Umbilical cord (tissue), 2 donors: Measurements from ENCODE around the gene A2ML1. TPM values are rescaled to one million over a fixed set of nuclear protein-coding genes. Genes with fewer than 3 reads are reported as not detected.
"Not testable (repeated sequence)": the region's sequence is repeated elsewhere in the genome, so short reads cannot be mapped to it uniquely, and the experiment has no call there.

Experiments used
- DNase-seq: peaks from one replicate; pipeline ENCODE4 v3.0.0-alpha.2; 2015; ENCODE audit warnings: low spot score
- total RNA-seq: library from RNA; depleted of rRNA; stranded (reverse); fragments of >200 nt; gene quantifications from one replicate; pipeline ENCODE4 v1.2.3, GENCODE V29; 2014; ENCODE audit warnings: low replicate concordance; ENCODE audit not compliant: insufficient read depth

The A2ML1 gene
- total RNA-seq, 1 donor from 2014 or later: 21.2 TPM

GRCh38 chr12:8817856-8818255, 4.6 kb upstream of the A2ML1 start:
- peak; percentile 44 for DNase-seq

- DNase-seq: no peak
Observed at GRCh38 chr12:8818526-8818925, 3.9 kb upstream of the A2ML1 start.

DNA sequence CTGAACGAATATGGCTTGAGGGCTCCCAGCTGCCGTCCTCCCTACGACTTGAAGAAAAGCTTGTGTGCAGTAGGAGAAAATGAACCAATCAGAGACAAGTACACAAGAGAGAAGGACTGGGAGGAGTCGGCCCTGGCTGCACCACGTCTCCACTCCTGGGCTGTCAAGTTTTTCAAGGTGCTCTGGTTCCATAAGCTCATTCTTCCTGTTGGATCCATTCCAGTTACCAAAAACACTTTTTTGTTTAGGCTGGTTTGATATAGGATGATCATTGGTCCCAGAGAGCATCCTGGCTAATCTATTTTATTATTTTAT, 2.8 kb upstream of the A2ML1 start:
- no peak for DNase-seq

- DNase-seq: not testable (repeated sequence)
Observed at GRCh38 chr12:8820676-8821407, 1.6 kb upstream of the A2ML1 start.

DNA sequence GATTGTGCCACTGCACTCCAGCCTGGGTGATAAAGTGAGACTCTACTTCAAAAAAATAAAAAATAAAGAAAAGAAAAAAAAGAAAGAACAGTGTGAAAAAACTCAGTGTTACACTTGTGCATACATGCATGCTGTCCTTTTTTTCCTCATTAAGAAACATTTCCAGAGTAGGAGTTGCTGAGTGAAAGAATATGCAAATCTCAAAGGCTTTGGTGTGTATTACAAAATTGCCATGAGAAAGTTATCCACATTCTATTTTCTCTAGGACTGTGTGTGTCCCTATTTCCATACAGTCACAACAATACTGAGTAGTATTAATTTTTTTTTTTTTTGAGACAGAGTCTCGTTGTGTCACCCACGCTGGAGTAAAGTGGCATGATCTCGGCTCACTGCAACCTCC, 830 bp upstream of the A2ML1 start:
- no peak for DNase-seq

GRCh38 chr12:8823565-8824300, 1.3 kb downstream of the A2ML1 start:
- DNase-seq: peak; percentile 49

DNA sequence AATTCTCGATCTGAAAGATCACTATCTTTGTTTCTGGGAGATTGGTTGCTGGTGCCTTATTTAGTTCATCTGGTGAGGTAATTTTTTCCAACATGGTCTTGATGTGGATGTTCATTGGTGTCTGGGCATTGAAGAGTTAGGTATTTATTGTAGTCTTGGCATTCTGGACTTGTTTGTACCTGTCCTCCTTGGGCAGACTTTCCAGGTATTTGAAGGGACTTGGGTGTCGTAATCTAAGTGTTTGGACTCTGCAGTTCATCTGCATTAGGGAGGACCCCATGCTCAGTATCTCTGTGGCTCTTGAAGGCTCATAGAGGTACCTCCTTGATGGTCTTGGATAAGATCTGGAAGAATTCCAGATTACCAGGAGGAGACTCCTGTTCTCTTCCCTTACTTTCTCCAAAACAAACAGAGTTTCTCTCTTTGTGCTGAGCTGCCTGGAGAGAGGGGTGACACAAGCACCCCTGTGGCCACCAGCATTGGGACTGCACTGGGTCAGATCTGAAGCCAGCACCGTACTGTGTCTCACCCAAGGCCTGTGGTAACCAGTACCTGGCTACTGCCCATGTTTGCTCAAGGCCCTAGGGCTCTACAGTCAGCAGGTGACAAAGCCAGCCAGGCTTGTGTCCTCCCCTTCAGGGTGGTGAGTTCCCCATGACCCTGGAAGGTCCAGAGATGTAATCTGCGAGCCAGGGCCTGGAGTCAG, 5.3 kb downstream of the A2ML1 start:
- DNase-seq: peak; percentile 19

DNA sequence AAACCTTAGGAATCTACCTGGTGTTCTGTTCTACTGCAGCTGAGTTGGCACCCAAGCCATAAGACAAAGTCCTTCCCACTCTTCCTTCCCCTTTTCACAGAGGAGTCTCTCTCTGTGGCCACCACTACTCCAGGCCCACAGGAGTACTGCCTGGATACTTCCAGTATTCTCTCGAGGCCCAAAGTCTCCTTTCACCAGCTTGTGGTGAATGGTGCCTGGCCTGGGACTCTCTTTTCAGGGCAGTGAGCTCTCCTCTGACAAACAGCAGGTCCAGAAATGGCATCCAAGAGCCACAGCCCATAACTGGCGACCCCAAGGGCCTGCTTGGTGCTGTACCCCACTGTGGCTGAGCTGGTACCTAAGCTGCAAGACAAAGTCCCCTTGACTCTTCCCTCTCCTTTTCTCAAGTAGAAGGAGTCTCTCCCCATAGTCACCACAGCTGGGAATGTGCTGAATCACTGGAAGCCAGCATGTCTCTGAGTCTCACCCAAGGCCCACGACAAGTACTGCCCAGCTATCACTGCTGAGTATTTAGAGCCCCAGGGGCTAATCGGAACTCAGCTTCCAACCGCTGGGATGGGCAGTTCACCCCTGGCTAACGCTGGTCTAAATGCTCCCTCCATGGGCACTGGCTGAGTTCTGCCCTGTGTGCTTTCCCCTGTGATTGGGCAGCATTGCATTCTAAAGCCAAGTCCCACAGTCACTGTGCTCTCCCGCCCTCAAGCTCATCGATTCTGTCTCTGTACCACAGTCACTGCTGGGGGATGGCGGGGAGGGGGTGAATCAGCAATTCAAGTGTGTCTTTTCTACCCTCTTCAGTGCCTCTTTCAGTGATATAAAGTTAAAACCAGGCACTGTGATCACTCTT, 6.1 kb downstream of the A2ML1 start:
- no peak for DNase-seq

GRCh38 chr12:8829125-8829518, 6.7 kb downstream of the A2ML1 start:
- peak; percentile 63 for DNase-seq

GRCh38 chr12:8829621-8830020, 7.2 kb downstream of the A2ML1 start:
- no peak for DNase-seq

DNA sequence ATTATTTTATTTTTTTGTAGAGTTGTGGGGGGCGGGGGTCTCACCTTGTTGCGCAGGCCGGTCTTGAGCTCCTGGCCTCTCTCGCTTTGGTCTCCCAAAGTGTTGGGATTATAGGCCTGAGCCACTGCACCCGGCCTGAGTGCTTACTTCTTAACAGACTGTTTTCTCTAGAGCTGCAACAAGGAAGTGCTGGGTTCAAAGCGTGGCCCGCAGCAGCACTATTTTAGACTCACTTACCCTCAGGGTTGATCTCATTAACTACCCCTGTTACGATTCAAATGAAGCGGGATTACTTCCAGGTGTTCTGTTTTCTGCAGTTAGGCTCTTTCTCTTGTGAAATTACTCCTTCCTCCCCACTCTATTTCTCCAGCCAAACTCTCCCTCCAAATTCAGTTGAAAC, 8.7 kb downstream of the A2ML1 start:
- DNase-seq: no peak

DNA sequence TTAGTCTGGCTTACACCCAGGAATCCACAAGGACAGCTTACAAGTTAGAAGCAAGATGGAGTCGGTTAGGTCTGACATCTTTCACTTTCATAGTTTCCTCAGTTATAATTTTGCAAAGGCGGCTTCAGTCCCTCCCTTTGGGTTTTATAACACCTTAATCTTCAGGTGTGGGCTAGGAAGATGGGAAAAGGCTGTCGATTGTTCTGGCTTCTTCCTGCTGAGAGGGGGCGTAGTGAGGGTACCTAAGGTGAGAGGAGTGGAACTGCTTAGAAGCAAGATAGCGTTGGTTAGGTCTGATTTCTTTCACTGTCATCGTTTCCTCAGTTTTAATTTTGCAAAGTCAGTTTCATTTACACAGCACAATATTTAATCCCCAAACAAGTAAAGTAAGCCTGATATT, 10.1 kb downstream of the A2ML1 start:
- DNase-seq: no peak

DNA sequence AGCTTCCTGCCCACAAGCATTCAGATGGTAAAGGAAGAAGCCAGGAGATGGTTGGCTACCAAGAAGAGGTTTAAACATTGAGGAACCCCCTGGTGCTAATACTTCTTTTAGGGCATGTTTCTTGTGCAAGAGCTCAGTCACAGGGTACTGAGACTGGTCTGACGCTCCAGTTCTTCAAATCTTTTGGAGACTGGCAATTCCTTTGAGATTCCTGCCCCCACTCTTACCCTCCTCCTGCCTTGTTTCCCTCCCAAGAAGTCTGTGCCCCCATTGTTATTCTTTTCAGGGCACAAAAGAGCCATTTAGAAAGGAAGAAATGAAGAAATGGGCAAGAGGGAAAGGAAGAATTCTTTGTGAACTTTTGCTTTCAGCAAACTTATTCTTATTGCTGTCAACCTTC, 11.8 kb downstream of the A2ML1 start:
- DNase-seq: no peak

DNA sequence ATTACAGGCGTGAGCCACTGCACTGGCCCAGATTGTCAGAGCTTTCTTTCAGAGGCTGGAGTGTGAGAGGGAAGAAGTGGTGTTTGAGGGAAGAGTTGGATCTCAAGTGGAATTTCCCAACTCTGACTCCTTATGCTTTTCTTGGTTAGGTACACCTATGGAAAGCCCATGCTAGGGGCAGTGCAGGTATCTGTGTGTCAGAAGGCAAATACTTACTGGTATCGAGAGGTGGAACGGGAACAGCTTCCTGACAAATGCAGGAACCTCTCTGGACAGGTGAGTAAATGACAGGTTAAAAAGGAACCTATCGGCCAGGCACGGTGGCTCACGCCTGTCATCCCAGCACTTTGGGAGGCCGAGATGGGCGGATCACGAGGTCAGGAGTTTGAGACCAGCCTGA, 14.9 kb downstream of the A2ML1 start:
- DNase-seq: no peak

DNA sequence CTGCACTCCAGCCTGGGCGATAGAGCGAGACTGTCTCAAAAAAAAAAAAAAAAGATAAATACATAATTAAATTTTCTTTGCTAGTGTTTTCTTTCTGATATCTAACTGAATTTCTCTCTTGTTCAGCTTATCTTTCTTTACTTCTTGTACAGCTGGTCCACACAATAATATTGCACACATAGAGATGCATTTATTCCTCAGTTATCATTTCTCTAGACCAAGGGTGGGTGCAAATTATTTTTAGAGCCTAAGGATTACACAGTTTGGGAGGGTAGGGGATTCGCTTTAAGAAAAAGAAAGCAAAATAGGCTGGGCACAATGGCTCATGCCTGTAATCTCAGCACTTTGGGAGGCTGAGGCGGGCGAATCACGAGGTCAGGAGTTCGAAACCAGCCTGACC, 17.9 kb downstream of the A2ML1 start:
- DNase-seq: no peak

DNA sequence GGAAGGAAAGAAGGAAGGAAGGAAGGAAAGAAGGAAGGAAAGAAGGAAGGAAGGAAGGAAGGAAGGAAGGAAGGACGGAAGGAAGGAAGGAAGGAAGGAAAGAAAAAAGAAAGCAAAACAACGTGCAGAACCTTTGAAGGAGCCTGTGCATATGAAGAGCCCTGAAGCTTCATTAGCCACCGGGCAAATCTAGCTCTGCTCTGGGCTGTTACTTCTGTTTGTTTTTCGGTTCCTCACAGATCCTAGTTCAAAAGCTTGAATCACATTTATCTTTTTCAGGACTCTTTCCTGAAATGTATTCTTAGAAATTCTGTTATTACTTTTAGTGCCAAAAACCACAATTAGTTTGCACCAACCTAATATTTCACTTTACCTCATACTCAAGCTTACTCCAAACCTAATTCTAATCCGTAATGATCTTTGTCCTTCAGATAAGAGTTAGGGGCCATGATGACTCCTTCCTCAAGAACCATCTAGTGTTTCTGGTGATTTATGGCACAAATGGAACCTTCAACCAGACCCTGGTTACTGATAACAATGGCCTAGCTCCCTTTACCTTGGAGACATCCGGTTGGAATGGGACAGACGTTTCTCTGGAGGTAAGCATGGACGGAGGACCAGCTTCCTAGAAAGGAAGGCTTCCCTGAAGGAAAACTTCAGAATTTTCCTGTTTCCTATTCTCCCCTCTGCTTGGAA, 18.7 kb downstream of the A2ML1 start:
- no peak for DNase-seq

DNA sequence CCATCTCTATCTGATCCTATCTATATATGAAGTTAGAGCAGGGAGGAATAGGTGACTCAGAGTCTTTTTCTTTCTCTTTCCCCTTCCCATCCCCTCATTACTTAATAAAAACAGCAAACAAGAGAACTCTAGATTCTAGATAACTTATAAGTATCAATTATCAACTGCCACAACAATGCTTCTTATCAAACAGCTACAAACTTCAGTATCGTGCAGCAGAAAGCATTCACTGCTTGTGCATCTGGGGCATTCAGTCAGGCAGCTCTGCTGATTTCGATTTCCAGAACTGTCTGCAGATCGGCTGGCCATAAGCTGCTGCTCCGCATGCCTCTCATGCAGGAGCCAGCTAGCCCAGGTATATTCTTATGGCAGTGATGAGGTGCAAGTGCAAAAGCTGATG, 19.4 kb downstream of the A2ML1 start:
- DNase-seq: no peak

- DNase-seq: no peak
Observed at GRCh38 chr12:8844665-8845064, 22.2 kb downstream of the A2ML1 start.

GRCh38 chr12:8846305-8846704, 23.9 kb downstream of the A2ML1 start:
- no peak for DNase-seq

GRCh38 chr12:8847435-8847834, 25.0 kb downstream of the A2ML1 start:
- no peak for DNase-seq

DNA sequence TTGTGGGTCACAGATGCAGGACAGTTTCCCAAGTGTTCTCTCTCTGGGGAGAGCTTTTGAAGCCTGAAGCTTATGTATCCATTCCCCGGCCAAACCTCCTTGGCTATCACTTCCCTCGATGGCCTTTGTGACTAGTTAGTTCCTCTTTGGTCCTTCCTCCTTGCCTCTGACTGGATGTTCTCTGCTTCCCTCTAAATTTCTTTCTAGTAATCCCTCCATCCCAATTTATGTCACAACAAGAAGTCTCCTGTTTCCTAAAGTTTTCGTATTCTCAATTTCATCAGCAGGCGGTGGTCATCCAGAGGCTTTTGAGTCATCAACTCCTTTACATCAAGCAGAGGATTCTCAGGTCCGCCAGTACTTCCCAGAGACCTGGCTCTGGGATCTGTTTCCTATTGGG, 27.5 kb downstream of the A2ML1 start:
- DNase-seq: no peak
